NT2/D1 (cell line): ENCODE results near the gene PPID.

Source experiments
- SUZ12 ChIP-seq: IDR thresholded peaks from 2 replicates; pipeline ENCODE4 v1.6.1; 2011; ENCODE audit not compliant: insufficient read length, insufficient read depth; ENCODE audit errors: extremely low read depth
- YY1 ChIP-seq: IDR thresholded peaks from 2 replicates; pipeline ENCODE4 v1.6.1; 2011; ENCODE audit not compliant: insufficient read length, insufficient read depth

DNA sequence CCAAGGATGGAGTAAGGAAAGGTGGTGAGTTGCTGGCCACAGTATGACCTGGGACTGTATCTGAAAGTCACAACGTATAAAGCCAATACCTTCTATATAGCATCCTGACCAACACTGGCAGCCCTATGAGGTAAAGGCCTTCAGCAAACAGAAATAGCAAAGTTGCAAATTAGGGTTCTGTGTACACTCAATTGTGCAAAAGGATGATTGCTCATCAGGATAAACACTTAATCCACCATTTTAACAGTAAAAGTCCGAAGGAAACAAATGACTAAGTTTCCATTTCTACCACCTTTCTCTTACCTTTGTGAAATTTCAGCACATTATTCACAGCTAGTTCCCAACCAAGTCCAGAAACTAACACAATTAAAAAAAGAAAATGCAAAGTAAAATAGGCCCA, 44.3 kb upstream of the PPID start:
- no peak for TF ChIP-seq SUZ12
- TF ChIP-seq YY1: no peak
